ENCODE measurements around the gene LRRC37B.
"Not testable (repeated sequence)": the region's sequence is repeated elsewhere in the genome, so short reads cannot be mapped to it uniquely, and the experiment has no call there.

Gene LRRC37B

DNA sequence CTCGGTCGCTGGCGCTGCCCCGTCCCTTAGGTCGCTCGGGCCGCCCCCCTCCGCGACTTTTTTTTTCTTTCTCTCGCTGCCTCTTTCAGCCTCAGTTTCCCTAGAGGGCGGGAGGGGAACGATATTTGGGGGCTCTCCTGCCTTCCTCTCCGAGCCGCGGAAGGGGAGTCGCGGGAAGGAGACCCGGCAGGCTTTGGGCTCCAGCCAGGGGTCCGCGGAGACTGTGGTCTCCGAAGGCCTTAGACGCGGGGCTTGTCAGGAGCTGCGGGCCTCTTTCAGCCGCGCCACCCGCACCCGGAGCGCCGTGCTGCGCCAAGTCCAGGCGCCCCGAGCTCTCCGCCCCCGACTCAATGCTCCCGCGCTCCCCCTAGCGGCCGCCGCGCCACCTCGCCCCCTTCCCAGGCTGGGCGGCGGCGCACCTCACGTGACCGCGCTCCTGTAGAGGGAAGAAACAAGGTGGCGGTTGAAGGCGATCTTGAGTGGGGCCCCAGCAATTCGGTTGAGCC lies at the start of gene LRRC37B:
Gene LRRC37B (plus strand): TSS at position 427 of the 506 bp plus-strand sequence. CDS start 14,010 bp downstream, outside the sequence.
- peak; percentile 93 for DNase-seq (ENCODE audit: low spot score)

DNA sequence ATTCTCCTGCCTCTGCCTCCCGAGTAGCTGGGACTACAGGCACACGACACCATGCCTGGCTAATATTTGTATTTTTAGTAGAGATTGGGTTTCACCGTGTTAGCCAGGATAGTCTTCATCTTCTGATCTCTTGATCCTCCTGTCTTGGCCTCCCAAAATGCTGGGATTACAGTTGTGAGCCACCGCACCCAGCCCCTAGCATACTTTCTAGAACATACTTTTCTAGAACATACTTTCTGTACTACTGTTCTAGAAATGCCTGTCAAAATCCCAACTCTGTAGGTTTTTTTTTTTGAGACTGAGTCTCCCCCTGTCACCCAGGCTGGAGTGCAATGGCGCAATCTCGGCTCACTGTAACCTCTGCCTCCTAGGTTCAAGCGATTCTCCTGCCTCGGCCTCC lies 43.1 kb upstream of the LRRC37B start:
- DNase-seq (ENCODE audit: low spot score), result not testable (repeated sequence)

DNA sequence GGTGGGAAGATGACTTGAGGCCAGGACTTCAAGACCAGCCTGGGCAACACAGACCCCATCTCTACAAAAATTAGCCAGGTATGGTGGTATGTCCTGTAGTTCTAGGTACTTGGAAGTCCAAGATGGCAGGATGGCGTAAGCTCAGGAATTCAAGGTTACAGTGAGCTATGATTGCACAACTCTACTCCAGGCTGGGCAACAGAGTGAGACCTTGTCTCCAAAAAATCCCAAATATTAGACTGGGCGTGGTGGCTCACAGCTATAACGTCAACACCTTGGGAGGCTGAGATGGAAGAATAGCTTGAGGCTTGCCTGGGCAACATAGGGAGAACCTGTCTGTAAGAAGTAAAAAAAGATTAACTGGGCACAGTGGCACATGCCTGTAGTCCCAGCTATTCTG lies 39.5 kb upstream of the LRRC37B start:
- no peak for DNase-seq (ENCODE audit: low spot score)

DNA sequence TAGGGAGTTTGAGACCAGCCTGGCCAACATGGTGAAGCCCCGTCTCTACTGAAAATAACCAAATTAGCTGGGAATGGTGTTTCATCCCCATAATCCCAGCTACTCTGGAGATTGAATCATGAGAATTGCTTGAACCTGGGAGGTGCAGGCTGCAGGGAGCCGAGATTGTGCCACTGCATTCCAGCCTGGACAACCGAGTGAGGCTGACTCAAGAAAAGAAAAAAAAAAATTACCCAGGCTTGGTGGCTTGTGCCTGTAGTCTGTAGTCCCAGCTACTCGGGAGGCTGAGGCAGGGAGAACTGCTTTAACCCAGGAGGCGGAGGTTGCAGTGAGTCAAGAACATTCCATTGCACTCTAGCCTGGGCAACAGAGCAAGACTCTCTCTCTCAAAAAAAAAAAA lies 36.8 kb upstream of the LRRC37B start:
- DNase-seq (ENCODE audit: low spot score), result not testable (repeated sequence)

DNA sequence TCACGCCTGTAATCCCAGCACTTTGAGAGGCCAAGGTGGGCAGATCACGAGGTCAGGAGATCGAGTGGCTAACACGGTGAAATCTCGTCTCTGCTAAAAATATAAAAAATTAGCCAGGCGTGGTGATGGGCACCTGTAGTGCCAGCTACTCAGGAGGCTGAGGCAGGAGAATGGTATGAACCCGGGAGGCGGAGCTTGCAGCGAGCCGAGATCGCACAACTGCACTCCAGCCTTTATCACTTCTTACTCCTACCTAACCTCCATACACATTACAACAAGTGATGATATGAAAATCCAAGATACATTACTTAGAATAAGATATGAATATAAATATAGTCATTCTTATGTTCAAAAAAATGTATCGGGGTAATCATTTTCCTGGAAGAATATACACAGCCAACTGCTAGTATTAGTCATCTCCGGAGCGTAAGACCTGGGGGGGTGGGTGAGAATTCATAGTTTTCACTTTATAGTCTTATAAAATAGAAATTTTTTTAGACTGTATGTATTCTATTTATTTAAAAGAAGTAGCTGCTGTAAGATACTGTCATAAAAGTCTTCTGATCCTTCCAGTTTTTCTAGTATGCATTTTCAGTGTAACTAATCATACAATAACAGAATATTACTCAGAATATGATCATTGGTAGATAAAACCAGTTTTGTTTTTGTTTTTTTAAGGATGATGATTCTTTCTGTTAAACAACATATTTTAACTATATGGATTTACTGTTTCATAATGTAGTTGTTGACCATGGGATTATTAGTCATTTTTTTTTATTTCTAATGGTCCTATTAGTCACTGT lies 32.7 kb upstream of the LRRC37B start:
- not testable (repeated sequence) for DNase-seq (ENCODE audit: low spot score)

DNA sequence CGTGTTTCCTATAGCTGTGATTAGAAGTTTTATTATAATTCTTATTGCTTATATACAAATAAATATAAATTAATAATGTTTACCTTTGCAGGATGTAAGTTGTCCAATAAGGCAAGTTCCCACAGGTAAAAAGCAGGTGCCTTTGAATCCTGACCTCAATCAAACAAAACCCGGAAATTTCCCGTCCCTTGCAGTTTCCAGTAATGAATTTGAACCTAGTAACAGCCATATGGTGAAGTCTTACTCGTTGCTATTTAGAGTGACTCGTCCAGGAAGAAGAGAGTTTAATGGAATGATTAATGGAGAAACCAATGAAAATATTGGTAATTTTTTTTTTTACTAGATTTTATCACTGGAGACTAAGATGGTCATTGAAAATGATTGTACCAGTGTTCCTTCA lies 31.8 kb upstream of the LRRC37B start:
- DNase-seq (ENCODE audit: low spot score), result not testable (repeated sequence)

DNA sequence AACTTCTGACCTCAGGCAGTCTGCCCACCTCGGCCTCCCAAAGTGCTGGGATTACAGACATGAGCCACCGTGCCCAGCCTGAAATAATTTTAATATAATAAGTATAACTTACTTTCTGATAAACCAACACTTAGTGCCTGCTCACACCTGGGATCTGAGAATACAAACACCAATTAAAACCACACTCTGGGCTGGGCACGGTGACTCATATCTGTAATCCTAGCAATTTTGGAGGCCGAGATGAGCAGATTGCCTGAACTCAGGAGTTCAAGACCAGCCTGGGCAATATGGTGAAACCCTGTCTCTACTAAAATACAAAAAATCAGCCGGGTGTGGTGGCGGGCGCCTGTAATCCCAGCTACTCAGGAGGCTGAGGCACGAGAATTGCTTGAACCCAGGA lies 15.4 kb upstream of the LRRC37B start:
- not testable (repeated sequence) for DNase-seq (ENCODE audit: low spot score)

DNA sequence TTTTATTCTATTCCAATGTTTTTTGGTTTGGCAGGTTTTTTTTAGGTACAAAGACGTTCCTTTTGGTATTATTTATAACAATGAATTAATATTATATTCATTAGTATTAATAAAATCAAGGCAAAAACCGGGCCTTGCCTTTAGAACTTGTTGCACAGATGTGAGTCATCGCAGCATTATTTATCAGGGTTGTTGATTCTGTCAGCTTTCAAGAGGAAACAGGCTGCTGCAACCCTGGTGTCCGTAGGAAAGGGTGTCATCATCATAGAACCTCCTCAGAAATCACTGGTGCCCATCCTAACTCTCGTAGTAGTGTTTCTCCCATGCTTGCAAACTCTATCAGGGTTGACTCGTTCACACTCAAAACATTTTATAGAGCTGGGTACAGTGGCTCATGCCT lies 10.2 kb upstream of the LRRC37B start:
- no peak for DNase-seq (ENCODE audit: low spot score)

DNA sequence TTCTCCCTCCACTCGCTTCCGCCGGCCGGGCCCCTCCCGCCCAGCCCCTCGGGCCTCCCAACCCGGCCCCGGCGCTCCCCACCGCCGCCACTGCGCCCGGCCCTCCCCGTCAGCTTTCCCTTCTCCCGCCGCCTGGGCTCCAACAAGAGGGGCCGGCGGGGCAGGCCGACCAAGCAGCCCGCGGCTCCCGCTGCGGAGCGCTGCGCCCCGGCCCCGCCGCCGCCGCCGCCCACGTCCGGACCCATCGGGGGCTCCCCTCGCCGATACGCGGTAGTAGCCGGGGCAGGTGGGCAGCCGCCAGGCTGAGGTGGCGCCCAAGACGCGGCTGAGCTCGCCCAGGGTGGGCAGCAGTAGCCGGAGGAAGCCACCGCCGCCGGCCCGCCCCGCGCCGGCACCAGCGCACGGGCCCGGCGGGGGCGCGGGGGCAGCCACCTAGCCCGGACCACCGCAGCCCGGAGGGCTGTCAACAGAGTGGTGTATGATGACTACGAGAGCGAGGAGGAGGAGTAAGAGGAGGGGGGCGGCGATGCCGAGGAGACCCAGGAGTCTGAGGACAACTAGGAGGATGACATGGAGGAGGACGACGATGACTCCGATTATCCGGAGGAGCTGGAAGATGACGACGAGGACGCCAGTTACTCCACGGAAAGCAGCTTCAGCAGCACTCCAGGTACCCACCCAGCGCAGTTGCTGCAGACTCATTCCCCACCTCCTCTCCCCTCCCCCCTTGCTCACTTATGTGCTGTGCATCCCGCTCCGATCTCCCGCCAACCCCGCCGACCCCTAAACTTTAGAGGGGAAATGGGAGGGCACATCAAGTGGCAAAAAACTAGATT lies 498 bp downstream of the LRRC37B start:
- DNase-seq (ENCODE audit: low spot score), result peak; percentile 72

DNA sequence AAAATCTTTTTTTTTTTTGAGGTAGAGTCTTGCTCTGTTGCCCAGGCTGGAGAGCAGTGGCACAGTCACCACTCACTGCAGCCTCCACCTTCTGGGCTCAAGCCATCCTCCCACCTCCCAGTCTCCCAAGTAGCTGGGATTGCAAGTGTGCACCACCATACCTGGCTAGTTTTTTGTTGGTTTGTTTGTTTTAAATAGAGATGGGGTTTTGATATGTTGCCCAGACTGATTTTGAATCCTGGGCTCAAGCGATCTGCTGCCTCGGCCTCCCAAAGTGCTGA lies 2.0 kb downstream of the LRRC37B start:
- DNase-seq (ENCODE audit: low spot score), result no peak

DNA sequence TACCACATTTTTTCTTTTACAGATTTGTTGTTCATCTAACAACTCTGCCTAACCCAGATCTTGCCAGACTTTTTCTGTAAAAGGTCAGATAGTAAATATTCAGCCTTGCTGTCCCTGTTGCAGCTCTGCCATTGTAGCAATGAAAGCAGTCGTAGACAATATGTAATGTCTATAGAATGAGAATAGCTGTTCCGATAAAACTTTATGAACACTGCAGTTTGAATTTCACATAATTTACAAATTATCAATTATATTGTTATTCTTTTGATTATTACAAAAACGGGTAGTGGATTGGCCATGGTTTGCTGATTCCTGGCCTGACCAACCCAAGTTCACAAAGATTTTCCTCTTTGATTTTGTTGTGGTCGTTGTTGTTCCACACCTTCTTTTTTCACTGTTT lies 2.9 kb downstream of the LRRC37B start:
- no peak for DNase-seq (ENCODE audit: low spot score)

DNA sequence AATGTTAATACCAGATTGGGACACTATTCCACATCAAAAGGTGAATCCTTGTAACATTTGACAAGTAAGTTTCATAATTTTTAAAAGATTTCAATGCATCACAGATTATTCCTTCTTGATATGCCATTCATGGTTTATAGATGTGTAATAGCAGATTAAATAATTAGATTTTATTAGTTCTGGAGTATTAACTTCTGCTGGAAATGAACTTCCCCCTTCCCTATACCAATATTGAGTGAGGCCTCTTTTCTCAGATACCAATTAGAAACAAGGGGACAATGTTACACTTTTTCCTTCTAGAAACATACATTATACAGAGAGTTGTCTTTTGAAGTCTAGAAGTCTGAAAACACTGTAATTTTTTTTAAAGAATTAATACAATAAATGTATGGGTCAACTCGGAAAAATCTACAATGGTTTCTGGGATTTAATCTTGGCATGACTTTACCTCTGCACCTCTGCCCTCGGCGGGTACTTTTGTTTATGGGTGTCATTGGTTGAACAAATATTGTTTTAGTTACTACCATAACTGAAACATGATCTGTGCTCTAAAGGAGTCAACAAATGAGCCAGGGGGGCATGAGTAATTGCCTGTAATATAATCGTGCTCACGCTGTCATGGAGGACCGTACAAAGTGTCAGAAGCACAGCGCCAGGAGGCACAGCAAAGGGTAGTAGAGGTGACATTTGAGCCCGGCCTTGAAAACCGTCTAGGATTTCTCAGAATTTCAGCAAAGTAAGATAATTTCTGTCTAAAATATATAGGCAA lies 8.2 kb downstream of the LRRC37B start:
- no peak for DNase-seq (ENCODE audit: low spot score)

DNA sequence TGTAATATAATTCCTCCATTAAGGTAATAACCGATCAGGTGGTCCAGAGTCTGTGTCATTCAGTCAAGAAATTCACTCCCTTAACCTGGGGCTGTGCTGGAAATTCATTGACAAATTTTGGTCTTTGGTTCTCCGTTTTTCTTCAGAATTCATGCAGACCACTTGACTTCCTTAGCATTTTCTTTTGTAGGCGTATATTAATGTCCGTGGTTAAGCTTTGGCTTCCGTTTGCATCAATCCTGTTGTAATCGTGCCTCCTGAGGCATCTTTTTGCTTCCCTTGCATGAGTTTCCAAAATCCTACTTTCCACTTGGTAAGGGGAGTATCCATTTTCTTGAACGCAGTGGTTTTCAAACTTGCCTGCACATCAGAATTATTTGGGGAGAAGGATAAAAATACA lies 9.0 kb downstream of the LRRC37B start:
- DNase-seq (ENCODE audit: low spot score), result no peak

DNA sequence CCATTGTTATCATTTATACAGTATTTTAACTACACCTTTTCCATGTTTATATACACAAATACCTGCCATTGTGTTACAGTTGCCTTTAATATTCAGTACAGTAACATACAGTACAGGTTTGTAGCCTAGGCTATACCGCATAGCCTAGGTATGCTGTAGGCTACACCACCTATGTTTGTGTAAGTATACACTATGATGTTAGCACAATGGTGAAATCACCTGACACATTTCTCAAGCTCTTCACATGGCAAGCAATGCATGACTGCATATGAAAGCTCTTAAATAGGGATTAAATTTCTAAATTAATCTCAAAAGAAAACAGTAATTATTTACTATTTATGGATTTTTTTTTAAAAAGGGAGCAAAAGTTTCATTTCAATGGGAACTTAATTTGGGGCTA lies 12.0 kb downstream of the LRRC37B start:
- no peak for DNase-seq (ENCODE audit: low spot score)

DNA sequence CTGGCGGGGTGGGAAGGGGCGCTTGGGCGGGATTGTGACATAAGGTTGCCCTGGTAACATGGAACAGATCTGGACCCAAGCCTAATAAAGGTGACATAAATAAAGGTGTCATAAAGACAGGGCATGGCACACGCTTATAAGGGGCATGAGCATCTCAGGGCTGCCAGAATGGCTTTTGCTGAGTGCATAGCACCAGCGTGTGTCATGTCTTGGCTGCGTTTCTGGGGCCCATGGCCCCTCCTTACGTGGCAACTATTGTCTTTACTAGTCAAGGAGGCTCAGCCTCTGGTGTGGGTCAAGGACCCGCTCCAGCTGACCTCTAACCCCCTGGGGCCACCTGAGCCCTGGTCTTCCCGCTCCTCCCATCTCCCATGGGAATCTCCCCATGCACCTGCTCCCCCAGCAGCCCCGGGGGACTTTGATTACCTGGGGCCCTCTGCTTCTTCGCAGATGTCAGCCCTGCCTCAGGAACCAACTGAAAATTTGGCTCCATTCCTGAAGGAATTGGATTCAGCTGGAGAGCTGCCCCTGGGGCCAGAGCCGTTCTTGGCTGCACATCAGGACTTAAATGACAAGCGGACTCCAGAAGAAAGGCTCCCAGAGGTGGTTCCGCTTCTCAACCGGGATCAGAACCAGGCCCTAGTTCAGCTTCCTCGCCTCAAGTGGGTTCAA lies 13.9 kb downstream of the LRRC37B start:
- DNase-seq (ENCODE audit: low spot score), result no peak

DNA sequence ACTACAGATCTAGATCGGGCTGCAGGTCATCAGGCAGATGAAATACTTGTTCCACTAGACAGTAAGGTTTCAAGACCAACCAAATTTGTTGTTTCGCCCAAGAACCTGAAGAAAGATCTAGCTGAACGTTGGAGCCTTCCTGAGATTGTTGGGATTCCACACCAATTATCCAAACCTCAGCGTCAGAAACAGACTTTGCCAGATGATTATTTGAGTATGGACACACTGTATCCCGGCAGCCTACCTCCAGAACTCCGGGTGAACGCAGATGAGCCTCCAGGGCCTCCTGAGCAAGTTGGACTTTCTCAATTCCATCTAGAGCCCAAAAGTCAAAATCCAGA lies 14.4 kb downstream of the LRRC37B start:
- no peak for DNase-seq (ENCODE audit: low spot score)

DNA sequence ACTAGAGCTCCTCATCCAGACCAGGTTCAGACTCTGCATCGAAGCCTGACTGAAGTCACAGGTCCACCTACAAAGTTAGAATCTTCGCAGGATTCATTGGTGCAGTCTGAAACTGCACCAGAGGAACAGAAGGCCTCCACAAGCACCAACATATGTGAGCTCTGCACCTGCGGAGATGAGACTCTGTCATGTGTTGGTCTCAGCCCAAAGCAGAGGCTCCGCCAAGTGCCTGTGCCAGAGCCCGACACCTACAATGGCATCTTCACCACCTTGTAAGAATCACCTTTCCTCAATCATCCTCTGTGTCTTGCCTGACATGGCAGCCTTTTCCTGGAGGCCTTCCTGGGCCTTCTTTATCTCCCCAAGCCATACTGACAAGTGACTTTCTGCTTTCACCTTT lies 15.4 kb downstream of the LRRC37B start:
- DNase-seq (ENCODE audit: low spot score), result not testable (repeated sequence)

DNA sequence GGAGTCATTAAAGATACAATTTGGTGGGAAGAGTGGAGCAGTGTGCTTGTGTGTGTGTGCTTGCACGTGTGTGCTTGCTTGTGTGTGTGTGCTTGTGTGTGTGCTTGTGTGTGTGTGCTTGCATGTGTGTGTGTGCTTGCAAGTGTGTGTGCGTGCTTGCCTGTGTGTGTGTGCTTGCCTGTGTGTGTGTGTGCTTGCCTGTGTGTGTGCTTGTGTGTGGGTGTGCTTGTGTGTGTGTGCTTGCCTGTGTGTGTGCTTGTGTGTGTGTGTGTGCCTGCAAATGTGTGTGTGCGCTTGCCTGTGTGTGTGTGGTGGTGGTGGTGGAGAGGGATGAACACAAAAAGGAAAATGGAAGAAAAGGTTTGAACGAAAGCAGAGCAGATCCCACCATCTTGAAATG lies 20.1 kb downstream of the LRRC37B start:
- not testable (repeated sequence) for DNase-seq (ENCODE audit: low spot score)

DNA sequence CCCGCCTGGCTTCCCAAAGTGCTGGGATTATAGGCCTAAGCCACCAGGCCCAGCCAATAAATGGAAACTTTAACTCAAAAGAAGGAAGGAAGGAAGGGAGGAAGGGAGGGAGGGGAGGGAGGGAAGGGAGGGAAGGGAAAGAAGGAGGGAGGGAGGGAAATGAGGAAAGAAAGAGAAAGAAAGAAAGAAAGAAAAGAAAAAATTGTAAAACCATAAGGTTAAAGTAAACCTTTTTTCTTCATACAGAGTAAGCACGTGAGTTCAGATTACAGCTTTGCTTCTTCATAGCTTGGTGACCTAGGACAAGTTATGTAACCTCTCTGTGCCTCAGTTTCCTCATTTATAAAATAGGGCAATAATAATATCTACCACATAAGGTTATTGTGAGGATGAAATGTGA lies 26.0 kb downstream of the LRRC37B start:
- DNase-seq (ENCODE audit: low spot score), result no peak

DNA sequence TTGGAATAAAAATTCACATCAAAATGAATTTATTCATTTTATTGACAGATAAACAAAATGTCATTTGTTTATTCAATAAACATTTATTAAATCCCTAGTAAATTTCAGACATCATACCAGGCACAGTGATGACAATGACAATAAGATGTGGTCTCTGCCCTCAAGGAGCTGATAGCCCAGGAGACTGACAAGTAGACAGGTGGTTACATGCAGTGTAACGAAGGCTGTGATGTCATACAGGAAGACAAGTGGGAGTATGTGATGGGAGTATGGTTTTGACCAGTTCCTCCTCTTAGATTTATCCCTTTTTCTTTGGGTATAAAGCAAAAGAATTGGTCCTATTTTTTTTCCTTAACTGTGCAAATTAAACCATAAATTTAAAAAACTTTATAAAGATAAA lies 26.6 kb downstream of the LRRC37B start:
- not testable (repeated sequence) for DNase-seq (ENCODE audit: low spot score)

DNA sequence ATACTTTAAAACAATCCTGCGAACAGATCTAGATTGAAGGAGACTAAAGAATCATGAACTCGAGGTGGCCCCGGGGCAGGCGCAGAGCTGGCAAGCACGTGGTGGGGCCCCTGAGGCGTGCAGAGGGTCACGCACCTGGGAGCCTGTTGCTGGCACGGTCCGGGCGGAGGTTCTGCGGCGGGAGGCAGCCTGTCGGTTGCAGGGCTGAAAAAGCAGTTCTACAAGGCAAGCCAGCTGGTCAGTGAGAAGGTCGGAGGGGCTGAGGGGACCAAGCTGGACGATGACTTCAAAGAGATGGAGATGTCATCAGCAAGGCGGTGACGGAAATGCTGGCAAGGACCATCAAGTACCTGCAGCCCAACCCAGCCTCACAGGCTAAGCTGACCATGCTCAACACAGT lies 33.1 kb downstream of the LRRC37B start:
- DNase-seq (ENCODE audit: low spot score), result not testable (repeated sequence)

DNA sequence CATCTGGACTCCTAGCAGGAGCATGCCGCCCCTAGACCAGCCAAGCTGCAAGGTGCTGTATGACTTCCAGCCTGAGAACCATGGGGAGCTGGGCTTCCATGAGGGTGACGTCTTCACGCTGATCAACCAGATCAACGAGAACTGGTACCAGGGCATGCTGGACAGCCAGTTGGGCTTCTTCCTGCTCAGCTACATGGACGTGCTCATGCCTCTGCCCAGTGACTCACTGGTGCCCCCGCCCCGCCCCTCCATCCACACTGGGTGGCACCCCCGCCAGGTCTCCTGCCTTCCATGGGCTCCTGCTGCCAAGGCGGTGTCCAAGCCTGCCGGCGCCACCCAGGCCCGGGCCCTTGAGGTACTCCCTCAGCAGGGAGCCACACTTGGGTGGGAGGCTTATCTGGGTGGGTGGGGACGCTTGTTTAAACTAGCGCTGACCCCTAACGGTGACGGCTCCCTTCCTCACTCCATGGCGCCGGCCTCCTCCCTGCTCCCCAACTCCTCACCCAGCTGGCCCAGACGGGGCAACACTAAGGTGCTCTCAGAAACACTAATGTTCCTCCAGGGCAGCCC lies 34.2 kb downstream of the LRRC37B start:
- not testable (repeated sequence) for DNase-seq (ENCODE audit: low spot score)
